Activated CD4-positive, alpha-beta T cell treated with anti-CD3 and anti-CD28 coated beads for 36 hours (primary cell): Measurements from ENCODE around the gene ZNF121. TPM values are rescaled to one million over a fixed set of nuclear protein-coding genes. Genes with fewer than 3 reads are reported as not detected.

Experiments used
- ATAC-seq: fragments of 200-7000 bp; cut with Tn5 transposase; one replicate; pipeline ENCODE4 v1.10.0; 2021; ENCODE audit warnings: mild to moderate bottlenecking, moderate library complexity
- CTCF ChIA-PET: fragments of 350-600 bp; sonication (Branson Sonifier 250); formaldehyde crosslinking; loops from one replicate; lab custom pipeline; 2021; ENCODE audit warnings: antibody characterized with exemption; lab: Charles Lee
- POLR2A ChIA-PET: fragments of 350-600 bp; sonication (Branson Sonifier 250); formaldehyde crosslinking; loops from one replicate; lab custom pipeline; 2021; ENCODE audit warnings: antibody characterized with exemption, inconsistent platforms; lab: Charles Lee
- DNase-seq: peaks from one replicate; pipeline ENCODE4 v3.0.0-alpha.2; 2020
- H3K27ac Mint-ChIP-seq: one replicate; pipeline ENCODE4 v1.8.0; 2021; ENCODE audit warnings: mixed read lengths
- H3K27me3 Mint-ChIP-seq: one replicate; pipeline ENCODE4 v1.8.0; 2021; ENCODE audit warnings: mixed read lengths
- H3K36me3 Mint-ChIP-seq: one replicate; pipeline ENCODE4 v1.8.0; 2021; ENCODE audit warnings: low read depth, mixed read lengths
- H3K4me1 Mint-ChIP-seq: one replicate; pipeline ENCODE4 v1.8.0; 2021; ENCODE audit warnings: mixed read lengths
- H3K4me3 Mint-ChIP-seq: one replicate; pipeline ENCODE4 v1.8.0; 2021; ENCODE audit warnings: mild to moderate bottlenecking, moderate library complexity, mixed read lengths
- H3K9me3 Mint-ChIP-seq: one replicate; pipeline ENCODE4 v1.8.0; 2021; ENCODE audit warnings: low read depth, mixed read lengths
- intact Hi-C, 2 experiments: fragments of 100-400 bp; cut with DNase I in 1 of 2; cut with micrococcal nuclease in 1 of 2; formaldehyde crosslinking; loops; one replicate each; pipeline versions ENCODE4 v1.14.2 to v1.15.1; 2022 to 2024; cut with DNase I, micrococcal nuclease
- total RNA-seq, 2 experiments: library from RNA; stranded (reverse); gene quantifications; one replicate each; pipeline ENCODE4 v1.2.3, GENCODE V29; 2021

The ZNF121 gene
- total RNA-seq, 2 experiments from 2014 or later: 71.4 to 75.3 TPM

DNA sequence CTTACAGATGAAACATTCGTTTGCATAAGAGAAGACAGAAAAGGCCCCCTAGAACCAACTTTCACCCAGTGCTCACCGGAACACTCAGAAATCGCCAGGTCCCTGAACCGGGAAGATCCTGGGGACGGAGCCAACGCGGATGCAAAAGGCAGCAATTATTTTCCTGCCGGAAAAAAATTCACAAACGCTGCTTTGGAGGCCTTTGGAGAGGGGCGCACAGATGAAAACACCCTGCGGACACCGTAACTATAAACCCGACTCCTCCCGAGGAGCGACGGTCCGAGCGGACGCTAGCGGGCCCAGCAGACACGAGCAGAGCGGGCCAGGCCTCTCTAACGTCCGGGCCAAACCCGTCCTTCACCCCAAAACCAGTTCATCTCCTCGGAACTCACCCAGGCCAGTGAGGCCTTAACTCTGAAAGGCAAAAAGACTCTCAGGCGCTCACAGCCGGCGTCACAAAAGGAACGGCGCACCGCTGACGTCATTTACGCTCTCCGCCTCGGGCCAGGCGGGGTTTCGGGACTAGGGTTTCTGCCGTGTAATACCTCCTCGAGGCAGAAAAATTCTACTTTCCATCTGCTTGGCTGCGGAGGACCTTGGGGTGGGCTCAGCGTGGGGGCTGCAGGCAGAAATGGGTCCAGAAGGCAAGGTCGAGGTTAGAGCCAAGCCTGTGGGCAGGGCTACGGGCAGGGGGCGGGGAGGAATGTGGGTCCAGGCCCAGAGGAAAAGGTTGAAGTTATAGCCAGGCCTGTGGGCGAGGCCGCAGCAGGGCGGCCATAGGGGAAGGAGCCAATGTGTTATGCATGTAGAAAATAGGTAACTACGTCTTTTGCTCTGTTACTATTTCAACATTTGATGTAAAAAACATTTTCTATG lies 45.9 kb downstream of the ZNF121 start, which contains the start of gene ZNF426:
TSS of gene ZNF426 (minus strand) at position 463 of the 876 bp plus-strand sequence. CDS start 2,413 bp downstream, outside the sequence.
- peaks cover 55% of the 10 kb centered on the region for H3K36me3 Mint-ChIP-seq
- ATAC-seq (peak; percentile 97), DNase-seq (peak; percentile 95)
- peaks cover 39% of the 10 kb centered on the region for H3K9me3 Mint-ChIP-seq
- intact Hi-C loops: loop anchor here in 1 of 2 experiments (1.0 to 5.0 kb wide), 6 partner anchors 46 to 396 kb away; partner anchors contain the start of genes ZNF121, ZNF266, ZNF317 and ZNF699
- H3K4me1 Mint-ChIP-seq: peaks cover 14% of the 10 kb centered on the region
- ChIA-PET POLR2A (no interaction called here), CTCF (no interaction called here)
- H3K4me3 Mint-ChIP-seq: peak within 1 kb of the TSS; percentile 97
- no peaks in the 10 kb centered on the region for H3K27me3 Mint-ChIP-seq
- peak within 1 kb of the TSS; percentile 98 for H3K27ac Mint-ChIP-seq

- Mint-ChIP-seq H3K27ac (no peak overlapping the region), H3K36me3 (peaks cover 80% of the 10 kb centered on the region), H3K4me3 (no peak overlapping the region), H3K9me3 (peaks cover 52% of the 10 kb centered on the region), H3K27me3 (no peaks in the 10 kb centered on the region), H3K4me1 (peaks cover 14% of the 10 kb centered on the region)
- ChIA-PET CTCF (no interaction called here), POLR2A (no interaction called here)
- no peak for ATAC-seq
- intact Hi-C loops: loop anchor here in 1 of 2 experiments (5.0 kb wide), 4 partner anchors 229 to 394 kb away; partner anchors contain the start of genes ZNF317, ZNF699 and ZNF846
- DNase-seq: no peak
These were observed 48.4 kb downstream of the ZNF121 start for GRCh38 chr19:9535934-9536333.

DNA sequence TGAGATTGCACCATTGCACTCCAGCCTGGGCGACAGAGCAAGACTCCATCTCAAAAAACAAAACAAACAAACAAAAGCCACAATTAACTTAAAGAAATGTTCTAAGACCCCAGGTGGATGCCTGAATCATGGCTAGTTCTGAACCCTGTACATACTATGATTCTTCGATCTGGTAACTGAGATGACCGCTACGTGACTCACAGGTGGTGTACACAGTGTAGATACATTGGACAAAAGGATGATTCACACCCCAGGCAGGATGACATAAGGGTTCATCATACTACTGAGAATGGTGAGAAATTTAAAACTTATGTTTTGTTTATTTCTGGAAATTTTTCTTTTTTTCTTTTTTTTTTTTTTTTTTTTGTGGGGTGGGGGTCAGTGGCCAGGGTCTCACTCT lies 52.4 kb downstream of the ZNF121 start:
- ChIA-PET POLR2A (no interaction called here), CTCF (no interaction called here)
- H3K9me3 Mint-ChIP-seq: peaks cover 64% of the 10 kb centered on the region
- intact Hi-C loops: no loop called here
- peak; percentile 25 for DNase-seq
- no peak overlapping the region for H3K27ac Mint-ChIP-seq
- H3K4me1 Mint-ChIP-seq: peaks cover 2% of the 10 kb centered on the region
- peak; percentile 61 for ATAC-seq
- H3K27me3 Mint-ChIP-seq: no peaks in the 10 kb centered on the region
- peaks cover 95% of the 10 kb centered on the region for H3K36me3 Mint-ChIP-seq
- H3K4me3 Mint-ChIP-seq: no peak overlapping the region

DNA sequence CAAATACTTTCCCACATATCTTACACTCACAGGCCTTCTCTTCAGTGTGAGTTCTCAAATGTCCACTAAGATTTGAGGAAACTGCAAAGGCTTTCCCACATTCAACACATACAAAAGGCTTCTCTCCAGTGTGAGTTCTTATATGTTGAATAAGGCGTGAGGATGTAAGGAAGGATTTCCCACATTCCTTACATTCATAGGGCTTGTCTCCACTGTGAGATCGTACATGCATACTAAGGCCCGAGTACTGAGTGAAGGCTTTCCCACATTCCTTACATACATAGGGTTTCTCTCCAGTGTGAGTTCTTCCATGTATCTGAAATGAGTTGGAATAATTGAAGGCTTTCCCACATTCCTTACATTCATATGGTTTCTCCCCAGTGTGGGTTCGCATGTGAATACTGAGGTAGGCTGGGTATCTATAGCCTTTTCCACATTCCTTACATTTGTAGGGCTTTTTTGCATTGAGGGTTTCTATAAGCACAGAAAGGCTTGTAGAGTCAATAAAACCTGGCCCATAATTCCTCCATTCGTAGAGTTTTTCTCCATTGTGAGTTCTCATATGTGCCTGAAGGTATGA lies 55.5 kb downstream of the ZNF121 start:
- ChIA-PET CTCF (no interaction called here), POLR2A (no interaction called here)
- H3K36me3 Mint-ChIP-seq: peaks cover 88% of the 10 kb centered on the region
- H3K4me1 Mint-ChIP-seq: no peaks in the 10 kb centered on the region
- intact Hi-C loops: loop anchor here in 1 of 2 experiments (5.0 kb wide), 1 partner anchor 38 kb away; no protein-coding TSS in a partner anchor
- no peak overlapping the region for H3K27ac Mint-ChIP-seq
- ATAC-seq: no peak
- H3K4me3 Mint-ChIP-seq: no peak overlapping the region
- no peak for DNase-seq
- H3K9me3 Mint-ChIP-seq: peaks cover 69% of the 10 kb centered on the region
- H3K27me3 Mint-ChIP-seq: no peaks in the 10 kb centered on the region

- CTCF ChIA-PET: no interaction called here
These were observed 60.3 kb downstream of the ZNF121 start for GRCh38 chr19:9523885-9524474.

More at GRCh38 chr19:9523885-9524474, 60.3 kb downstream of the ZNF121 start:
- POLR2A ChIA-PET: no interaction called here
- Mint-ChIP-seq H3K27ac (no peak overlapping the region), H3K9me3 (peaks cover 56% of the 10 kb centered on the region), H3K36me3 (peaks cover 62% of the 10 kb centered on the region), H3K4me3 (no peak overlapping the region), H3K27me3 (no peaks in the 10 kb centered on the region), H3K4me1 (no peaks in the 10 kb centered on the region)
- intact Hi-C loops: no loop called here
- no peak for ATAC-seq
- DNase-seq: no peak

Other genes starting within 250 kb of the ZNF121 start
- gene ZNF177, start 221.5 kb downstream of the ZNF121 start, total RNA-seq: 1 to 10 TPM in 1 of 2 experiments, under 1 TPM in 1; 0.94 to 1.0 TPM
- gene ZNF266, start 148.9 kb downstream of the ZNF121 start, total RNA-seq: 10 to 100 TPM; 17.1 to 22.4 TPM
- gene ZNF560, start 85.9 kb downstream of the ZNF121 start, total RNA-seq: under 1 TPM in 1 of 2 experiments, not detected in 1; 0.25 TPM
- gene ZNF426, start 45.9 kb downstream of the ZNF121 start, total RNA-seq: 10 to 100 TPM; 10.4 to 12.3 TPM
- gene ZNF561, start 36.7 kb upstream of the ZNF121 start, total RNA-seq: 10 to 100 TPM; 19.1 to 22.7 TPM
- 10 to 100 TPM; 29.9 to 39.7 TPM for gene ZNF562, start 90.6 kb upstream of the ZNF121 start, total RNA-seq
- gene ZNF846, start 184.2 kb upstream of the ZNF121 start, total RNA-seq: 1 to 10 TPM; 5.3 to 6.4 TPM
- 10 to 100 TPM; 19.9 to 22.5 TPM for gene FBXL12, start 234.6 kb upstream of the ZNF121 start, total RNA-seq
- 100 to 1,000 TPM; 214 to 327 TPM for gene UBL5, start 243.4 kb upstream of the ZNF121 start, total RNA-seq